NB4 (cell line): Measurements from ENCODE around the gene C15orf39.

Source experiments
- DNase-seq: peaks from one replicate; pipeline ENCODE4 v3.0.0; 2010; ENCODE audit warnings: low read depth
- H3K4me3 ChIP-seq: one replicate; pipeline ENCODE4 v1.5.1; 2011; ENCODE audit warnings: mild to moderate bottlenecking, low read depth, low read length, moderate library complexity
- MYC ChIP-seq: IDR thresholded peaks from 2 replicates; pipeline ENCODE4 v1.6.1; 2011; ENCODE audit warnings: low read depth, low read length
- POLR2A ChIP-seq: IDR thresholded peaks from 2 replicates; pipeline ENCODE4 v1.6.1; 2011; ENCODE audit warnings: mild to moderate bottlenecking; ENCODE audit not compliant: insufficient read length; ENCODE audit errors: extremely low read depth
- TF ChIP-seq, protein P1 (sequence below): IDR thresholded peaks from one replicate; pipeline ENCODE4 v1.5.1; 2012; ENCODE audit warnings: low read depth, low read length
- TF ChIP-seq, protein P2 (sequence below): IDR thresholded peaks from 2 replicates; pipeline ENCODE4 v1.6.1; 2011; ENCODE audit warnings: low read depth, low read length

Gene C15orf39

DNA sequence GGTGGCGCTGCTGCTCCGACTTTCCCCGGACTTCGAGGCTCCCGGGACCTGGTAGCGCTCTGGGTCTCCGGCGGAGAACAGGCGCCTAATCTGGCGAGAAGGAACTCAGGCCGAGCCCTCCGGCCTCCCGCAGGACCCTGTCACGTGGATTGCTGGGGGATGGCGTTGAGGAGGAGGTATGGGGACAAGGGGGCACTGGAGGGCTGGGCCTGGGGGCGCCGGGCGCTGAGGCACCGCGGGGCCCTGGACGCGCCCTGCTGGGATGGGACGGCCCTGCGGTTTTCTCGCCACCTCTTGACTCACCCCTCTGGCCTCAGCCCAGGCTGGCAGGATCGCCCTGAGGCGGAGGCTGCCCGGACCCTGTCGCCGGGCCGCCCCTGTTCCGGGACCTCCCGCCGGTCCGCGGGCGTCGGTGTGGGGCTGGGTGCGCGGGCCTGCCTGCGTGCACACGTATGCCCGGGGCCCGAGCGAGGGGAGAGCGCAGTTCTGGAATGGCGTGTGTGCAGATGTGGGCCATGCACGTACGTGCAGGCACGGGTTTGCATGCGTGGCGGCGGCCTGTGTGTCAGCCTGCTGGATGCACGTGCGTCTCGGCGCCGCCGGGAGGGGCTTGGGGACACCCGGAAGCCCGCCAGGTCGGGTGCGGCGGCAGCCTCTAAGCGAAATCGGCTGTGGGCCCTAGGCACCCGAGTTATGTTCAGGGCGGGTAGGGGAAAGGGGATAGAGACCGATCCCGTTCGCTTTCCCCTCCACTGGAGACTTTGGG is 752 bp downstream of the C15orf39 start:
- TF ChIP-seq POLR2A (peak; percentile 20), MYC (peak; percentile 97)
- TF ChIP-seq, protein P1, sequence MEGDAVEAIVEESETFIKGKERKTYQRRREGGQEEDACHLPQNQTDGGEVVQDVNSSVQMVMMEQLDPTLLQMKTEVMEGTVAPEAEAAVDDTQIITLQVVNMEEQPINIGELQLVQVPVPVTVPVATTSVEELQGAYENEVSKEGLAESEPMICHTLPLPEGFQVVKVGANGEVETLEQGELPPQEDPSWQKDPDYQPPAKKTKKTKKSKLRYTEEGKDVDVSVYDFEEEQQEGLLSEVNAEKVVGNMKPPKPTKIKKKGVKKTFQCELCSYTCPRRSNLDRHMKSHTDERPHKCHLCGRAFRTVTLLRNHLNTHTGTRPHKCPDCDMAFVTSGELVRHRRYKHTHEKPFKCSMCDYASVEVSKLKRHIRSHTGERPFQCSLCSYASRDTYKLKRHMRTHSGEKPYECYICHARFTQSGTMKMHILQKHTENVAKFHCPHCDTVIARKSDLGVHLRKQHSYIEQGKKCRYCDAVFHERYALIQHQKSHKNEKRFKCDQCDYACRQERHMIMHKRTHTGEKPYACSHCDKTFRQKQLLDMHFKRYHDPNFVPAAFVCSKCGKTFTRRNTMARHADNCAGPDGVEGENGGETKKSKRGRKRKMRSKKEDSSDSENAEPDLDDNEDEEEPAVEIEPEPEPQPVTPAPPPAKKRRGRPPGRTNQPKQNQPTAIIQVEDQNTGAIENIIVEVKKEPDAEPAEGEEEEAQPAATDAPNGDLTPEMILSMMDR, result no peak
- TF ChIP-seq, protein P2, sequence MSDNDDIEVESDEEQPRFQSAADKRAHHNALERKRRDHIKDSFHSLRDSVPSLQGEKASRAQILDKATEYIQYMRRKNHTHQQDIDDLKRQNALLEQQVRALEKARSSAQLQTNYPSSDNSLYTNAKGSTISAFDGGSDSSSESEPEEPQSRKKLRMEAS, result peak; percentile 99
- peak overlapping the region; percentile 99 for H3K4me3 ChIP-seq
- peak; percentile 89 for DNase-seq

DNA sequence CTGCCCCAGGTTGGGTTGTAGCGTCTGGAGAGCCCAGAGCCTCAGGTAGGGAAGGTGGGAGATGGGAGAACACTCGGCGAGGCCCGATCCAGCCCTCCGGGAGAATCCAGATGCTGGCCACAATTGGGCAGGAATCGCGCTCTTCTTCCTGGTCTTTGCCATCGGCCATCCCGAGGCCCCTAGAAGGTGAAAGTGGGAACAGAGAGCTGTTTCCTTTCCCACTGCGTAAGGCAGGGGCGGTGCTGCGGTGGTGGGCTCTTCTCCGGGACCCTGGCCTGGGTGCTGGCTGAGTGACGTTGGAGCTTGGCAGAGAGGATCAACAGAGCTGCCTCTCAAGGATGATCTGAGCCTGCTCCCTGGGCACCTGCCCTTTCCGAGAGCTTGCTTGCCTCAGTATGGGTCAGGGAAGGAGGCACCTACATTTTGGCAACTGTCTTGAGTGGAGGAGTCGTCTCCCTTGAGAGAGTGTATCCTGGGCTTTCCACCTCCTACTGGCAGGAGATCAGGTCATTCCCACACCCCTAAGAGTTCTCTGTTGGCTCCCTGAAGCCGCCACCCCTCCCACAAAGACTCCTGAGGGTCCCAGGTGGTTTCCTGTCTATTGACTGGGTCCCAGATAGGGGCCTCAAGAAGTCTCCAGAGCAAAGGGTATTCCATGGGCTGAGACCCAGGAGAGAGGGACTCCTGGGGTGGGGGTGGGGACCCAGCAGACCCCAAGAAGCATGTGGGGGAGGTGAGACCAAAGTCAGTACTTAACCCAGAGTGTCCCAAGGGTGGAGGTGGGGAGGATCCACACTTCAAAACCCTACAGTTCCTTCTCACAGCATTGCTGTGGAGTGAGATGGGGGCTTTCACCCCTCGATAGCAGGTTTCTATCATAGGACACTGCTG is 1.6 kb downstream of the C15orf39 start:
- DNase-seq, result peak; percentile 53
- H3K4me3 ChIP-seq, result peak overlapping the region; percentile 99
- TF ChIP-seq, protein P2, result no peak
- no peak for TF ChIP-seq MYC
- TF ChIP-seq, protein P1, result no peak
- no peak for TF ChIP-seq POLR2A

DNA sequence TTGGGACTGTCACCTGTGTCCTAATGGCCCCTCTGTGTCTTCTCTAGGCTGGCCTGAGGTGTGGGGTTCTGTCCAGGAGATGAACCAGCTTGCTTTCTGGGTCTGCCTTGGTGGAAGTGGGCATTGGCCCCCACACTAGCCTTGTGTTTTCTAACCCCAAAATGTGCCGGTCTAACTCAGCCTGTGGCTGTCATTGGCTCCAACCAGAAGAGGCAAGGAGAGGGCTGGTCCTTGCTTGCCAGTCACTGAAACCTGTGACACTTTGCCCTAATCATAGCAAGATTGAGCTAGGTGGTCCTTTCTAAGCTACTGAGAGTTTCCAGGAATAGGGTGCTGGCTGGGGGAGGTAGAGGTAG is 2.2 kb downstream of the C15orf39 start:
- TF ChIP-seq MYC (no peak), POLR2A (no peak)
- TF ChIP-seq, protein P2, result no peak
- TF ChIP-seq, protein P1, result no peak
- peak overlapping the region; percentile 99 for H3K4me3 ChIP-seq
- DNase-seq, result peak; percentile 45

DNA sequence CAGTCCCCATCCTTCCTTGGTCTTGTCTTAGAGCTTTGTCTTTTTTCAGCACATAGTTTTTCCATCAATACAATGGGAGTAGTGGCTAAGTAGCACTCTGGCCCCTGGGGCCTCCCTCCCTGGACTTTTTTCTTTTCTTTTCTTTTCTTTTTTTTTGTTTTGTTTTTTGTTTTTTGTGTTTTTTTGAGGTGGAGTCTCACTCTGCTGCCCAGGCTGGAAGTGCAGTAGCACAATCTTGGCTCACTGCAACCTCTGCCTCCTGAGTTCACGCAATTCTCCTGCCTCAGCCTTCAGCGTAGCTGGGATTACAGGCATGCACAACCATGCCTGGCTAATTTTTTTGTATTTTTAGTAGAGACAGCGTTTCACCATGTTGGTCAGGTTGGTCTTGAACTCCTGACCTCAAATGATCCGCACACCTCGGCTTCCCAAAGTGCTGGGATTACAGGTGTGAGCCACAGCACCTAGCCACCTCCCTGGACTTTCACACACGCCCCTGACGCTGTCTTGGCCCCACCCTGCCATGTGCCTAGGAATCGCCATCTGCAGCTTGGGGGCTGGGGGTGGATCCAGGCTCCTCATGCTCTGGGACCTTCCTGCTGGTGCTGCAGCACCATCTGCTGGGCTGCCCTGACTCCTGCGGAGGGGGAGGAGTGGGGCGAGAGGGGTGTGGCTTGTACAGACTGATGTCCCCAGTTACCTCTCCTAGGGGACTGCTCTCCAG is 2.8 kb downstream of the C15orf39 start:
- DNase-seq, result peak; percentile 95
- TF ChIP-seq POLR2A (no peak), MYC (peak; percentile 99)
- TF ChIP-seq, protein P1, result peak; percentile 89
- TF ChIP-seq, protein P2, result peak; percentile 97
- H3K4me3 ChIP-seq, result peak overlapping the region; percentile 99

DNA sequence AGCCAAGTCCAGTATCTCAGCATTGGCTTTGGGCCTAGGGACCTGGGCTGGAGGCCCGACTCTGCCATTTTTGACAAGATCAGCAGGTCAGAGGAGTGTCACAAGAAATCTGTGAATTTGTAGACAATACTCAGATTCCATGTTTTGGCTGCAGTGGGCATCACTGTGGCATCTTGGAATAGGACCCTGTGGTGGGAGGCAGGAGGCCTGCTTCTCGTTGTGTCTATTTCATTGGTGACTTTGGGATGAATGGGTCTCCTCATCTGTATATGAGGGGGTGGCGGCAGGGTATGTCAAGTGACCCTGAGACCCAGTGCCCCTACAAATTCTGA is 3.3 kb downstream of the C15orf39 start:
- no peak for DNase-seq
- H3K4me3 ChIP-seq, result peak overlapping the region; percentile 33
- TF ChIP-seq, protein P2, result no peak
- no peak for TF ChIP-seq POLR2A
- TF ChIP-seq, protein P1, result no peak
- TF ChIP-seq MYC, result no peak
